Smooth muscle cell (in vitro differentiated cells): Measurements from ENCODE around the gene SNX9. TPM values are rescaled to one million over a fixed set of nuclear protein-coding genes. Genes with fewer than 3 reads are reported as not detected.
"Not testable (repeated sequence)": the region's sequence is repeated elsewhere in the genome, so short reads cannot be mapped to it uniquely, and the experiment has no call there.

ENCODE experiments used
- DNase-seq: peaks from one replicate; lab custom pipeline; 2025; ENCODE audit not compliant: unreplicated experiment; lab: John Stamatoyannopoulos, UW
- H2AFZ ChIP-seq: fragments of 200-600 bp; sonication (generic); 2 replicates; pipeline ENCODE4 v1.6.0; 2016; ENCODE audit warnings: antibody characterized with exemption, low read depth, mild to moderate bottlenecking
- H3F3A ChIP-seq: fragments of 200-600 bp; sonication (generic); 2 replicates; pipeline ENCODE4 v1.6.0; 2017; ENCODE audit warnings: antibody characterized with exemption, low read depth
- H3K27ac ChIP-seq: fragments of 200-600 bp; sonication (generic); 2 replicates; pipeline ENCODE4 v1.5.1; 2016; ENCODE audit warnings: low read depth, mild to moderate bottlenecking
- H3K27me3 ChIP-seq: fragments of 200-600 bp; sonication (generic); 2 replicates; pipeline ENCODE4 v1.6.1; 2016; ENCODE audit warnings: low read depth, mild to moderate bottlenecking
- H3K36me3 ChIP-seq: fragments of 200-600 bp; sonication (generic); 2 replicates; pipeline ENCODE4 v1.5.1; 2016; ENCODE audit warnings: low read depth
- H3K4me1 ChIP-seq: fragments of 200-600 bp; sonication (generic); 2 replicates; pipeline ENCODE4 v1.5.1; 2016; ENCODE audit warnings: low read depth
- H3K4me2 ChIP-seq: fragments of 200-600 bp; sonication (generic); 2 replicates; pipeline ENCODE4 v1.6.0; 2016; ENCODE audit warnings: mild to moderate bottlenecking
- H3K4me3 ChIP-seq: fragments of 200-600 bp; sonication (generic); 2 replicates; pipeline ENCODE4 v1.5.1; 2016; ENCODE audit warnings: mild to moderate bottlenecking
- H3K79me2 ChIP-seq: fragments of 200-600 bp; sonication (generic); 2 replicates; pipeline ENCODE4 v1.6.0; 2016; ENCODE audit warnings: low read depth, mild to moderate bottlenecking
- H3K9ac ChIP-seq: fragments of 200-600 bp; sonication (generic); 2 replicates; pipeline ENCODE4 v1.6.0; 2016; ENCODE audit warnings: low read depth
- H3K9me3 ChIP-seq: fragments of 200-600 bp; sonication (generic); replicated peaks from 2 replicates; pipeline ENCODE4 v1.5.1; 2016; ENCODE audit warnings: low read depth
- H4K20me1 ChIP-seq: fragments of 200-600 bp; sonication (generic); 2 replicates; pipeline ENCODE4 v1.6.0; 2016; ENCODE audit warnings: low read depth
- CTCF ChIP-seq: fragments of 200-600 bp; sonication (generic); IDR thresholded peaks from 2 replicates; pipeline ENCODE4 v1.5.1; 2017; ENCODE audit warnings: borderline replicate concordance, mild to moderate bottlenecking, antibody characterized with exemption; ENCODE audit not compliant: insufficient read depth, poor library complexity, severe bottlenecking
- WGBS: methylation state at CpG from one replicate; pipeline ENCODE4 v1.1.7; 2016; ENCODE audit warnings: low lambda C conversion rate; 5-methylcytosine and 5-hydroxymethylcytosine counted together
- polyA plus RNA-seq: library from polyadenylated mRNA; unstranded; fragments of >200 nt; fragmentation: Nextera tagmentation; extraction: Ambion mirVana; gene quantifications from 2 replicates; pipeline ENCODE4 v1.2.1, GENCODE V29; 2016
- total RNA-seq: library from RNA; depleted of rRNA; stranded (reverse); fragments of >200 nt; gene quantifications from 2 replicates; pipeline ENCODE4 v1.2.3, GENCODE V29; 2014

The SNX9 gene
- total and polyA plus RNA-seq, 2 experiments from 2014 or later: 28.9 to 29.0 TPM

GRCh38 chr6:157853018-157853805, 30.2 kb downstream of the SNX9 start:
- H3K9me3 ChIP-seq: peaks cover 6% of the 10 kb centered on the region
- 93% methylated on average over 2 of the region's 2 CpGs for WGBS
- H3K36me3 ChIP-seq: no peaks in the 10 kb centered on the region
- peaks cover 96% of the 10 kb centered on the region for H3K79me2 ChIP-seq
- no peak overlapping the region for H3K27ac ChIP-seq
- peaks cover 98% of the 10 kb centered on the region for H4K20me1 ChIP-seq
- no peak overlapping the region for H2AFZ ChIP-seq
- TF ChIP-seq CTCF: no peak
- no peaks in the 10 kb centered on the region for H3F3A ChIP-seq
- no peak for DNase-seq
- no peak overlapping the region for H3K9ac ChIP-seq
- H3K4me2 ChIP-seq: no peak overlapping the region
- no peaks in the 10 kb centered on the region for H3K4me1 ChIP-seq
- H3K4me3 ChIP-seq: no peak overlapping the region
- H3K27me3 ChIP-seq: no peaks in the 10 kb centered on the region

GRCh38 chr6:157853902-157854502, 31.0 kb downstream of the SNX9 start:
- no peak overlapping the region for H3K27ac ChIP-seq
- H3K4me3 ChIP-seq: no peak overlapping the region
- no peaks in the 10 kb centered on the region for H3F3A ChIP-seq
- peaks cover 96% of the 10 kb centered on the region for H3K79me2 ChIP-seq
- H3K4me2 ChIP-seq: no peak overlapping the region
- 76% methylated on average over 1 of the region's 1 CpG for WGBS
- H3K36me3 ChIP-seq: no peaks in the 10 kb centered on the region
- H2AFZ ChIP-seq: no peak overlapping the region
- H3K4me1 ChIP-seq: no peaks in the 10 kb centered on the region
- no peaks in the 10 kb centered on the region for H3K27me3 ChIP-seq
- no peak for DNase-seq
- TF ChIP-seq CTCF: no peak
- H3K9me3 ChIP-seq: peaks cover 6% of the 10 kb centered on the region
- no peak overlapping the region for H3K9ac ChIP-seq
- H4K20me1 ChIP-seq: peaks cover 98% of the 10 kb centered on the region

GRCh38 chr6:157855325-157855724, 32.3 kb downstream of the SNX9 start:
- Histone ChIP-seq H3K4me3 (no peak overlapping the region), H3F3A (no peaks in the 10 kb centered on the region), H3K79me2 (peaks cover 100% of the 10 kb centered on the region), H3K9ac (no peak overlapping the region), H3K36me3 (no peaks in the 10 kb centered on the region), H3K27me3 (no peaks in the 10 kb centered on the region), H2AFZ (no peak overlapping the region), H3K4me2 (no peak overlapping the region), H3K4me1 (peaks cover 5% of the 10 kb centered on the region), H3K27ac (no peak overlapping the region), H3K9me3 (peaks cover 6% of the 10 kb centered on the region), H4K20me1 (peaks cover 98% of the 10 kb centered on the region)
- no peak for DNase-seq
- WGBS: 94% methylated on average over 5 of the region's 5 CpGs
- no peak for TF ChIP-seq CTCF

- not testable (repeated sequence) for H3K27ac ChIP-seq, DNase-seq, H3K9me3 ChIP-seq, H3F3A ChIP-seq, H3K27me3 ChIP-seq, H2AFZ ChIP-seq, H3K36me3 ChIP-seq, H3K9ac ChIP-seq, H3K4me2 ChIP-seq, H3K4me3 ChIP-seq
- Histone ChIP-seq H3K4me1 (peaks cover 10% of the 10 kb centered on the region), H4K20me1 (peaks cover 98% of the 10 kb centered on the region), H3K79me2 (peaks cover 100% of the 10 kb centered on the region)
- 90% methylated on average over 10 of the region's 10 CpGs for WGBS
Observed at GRCh38 chr6:157855804-157856203, 32.8 kb downstream of the SNX9 start.

DNA sequence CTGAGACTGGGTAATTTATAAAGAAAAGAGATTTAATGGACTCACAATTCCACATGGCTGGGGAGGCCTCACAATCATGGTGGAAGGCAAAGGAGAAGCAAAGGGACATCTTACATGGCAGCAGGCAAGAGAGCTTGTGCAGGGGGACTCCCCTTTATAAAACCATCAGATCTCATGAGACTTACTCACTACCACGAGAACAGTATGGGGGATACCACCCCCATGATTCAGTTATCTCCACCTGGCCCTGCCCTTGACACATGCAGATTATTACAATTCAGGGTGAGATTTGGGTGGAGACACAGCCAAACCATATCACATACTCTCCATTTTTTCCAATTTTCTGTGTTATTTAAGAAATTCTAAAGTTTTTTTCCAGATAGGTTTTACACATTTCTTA, 35.6 kb downstream of the SNX9 start:
- not testable (repeated sequence) for DNase-seq, H3K4me2 ChIP-seq, H3K4me3 ChIP-seq, H3K36me3 ChIP-seq, H2AFZ ChIP-seq, H3K27ac ChIP-seq, H3F3A ChIP-seq, H3K9ac ChIP-seq, H3K9me3 ChIP-seq, H3K27me3 ChIP-seq
- WGBS: 100% methylated on average over 1 of the region's 1 CpG
- Histone ChIP-seq H3K79me2 (peaks cover 100% of the 10 kb centered on the region), H4K20me1 (peaks cover 100% of the 10 kb centered on the region), H3K4me1 (peaks cover 23% of the 10 kb centered on the region)
